DOHH2 (cell line): Measurements from ENCODE around the gene PGRMC1.

Experiments
- H3F3A ChIP-seq: fragments of 200-600 bp; sonication (generic), shearing (Covaris generic); 2 replicates; pipeline ENCODE4 v1.6.0; 2016; ENCODE audit warnings: antibody characterized with exemption, mild to moderate bottlenecking; ENCODE audit not compliant: control insufficient read depth, insufficient read depth
- H3K27ac ChIP-seq: fragments of 200-600 bp; sonication (generic); 2 replicates; pipeline ENCODE4 v1.5.1; 2014; ENCODE audit warnings: low read depth, mild to moderate bottlenecking, low read length, moderate library complexity
- H3K27me3 ChIP-seq: fragments of 200-600 bp; sonication (generic); 2 replicates; pipeline ENCODE4 v1.6.1; 2014; ENCODE audit warnings: mild to moderate bottlenecking, low read length, mixed read lengths; ENCODE audit not compliant: control insufficient read depth
- H3K36me3 ChIP-seq: fragments of 200-600 bp; sonication (generic); 2 replicates; pipeline ENCODE4 v1.6.1; 2014; ENCODE audit warnings: mild to moderate bottlenecking, low read length, moderate library complexity, mixed read lengths; ENCODE audit not compliant: control insufficient read depth
- H3K4me1 ChIP-seq: fragments of 200-600 bp; sonication (generic); 2 replicates; pipeline ENCODE4 v1.6.1; 2014; ENCODE audit warnings: mild to moderate bottlenecking, low read length, mixed read lengths; ENCODE audit not compliant: control insufficient read depth
- H3K4me2 ChIP-seq: fragments of 200-600 bp; sonication (generic); 2 replicates; pipeline ENCODE4 v1.6.0; 2014; ENCODE audit warnings: mild to moderate bottlenecking, low read length, moderate library complexity
- H3K4me3 ChIP-seq: fragments of 200-600 bp; sonication (generic); 2 replicates; pipeline ENCODE4 v1.5.1; 2014; ENCODE audit warnings: mild to moderate bottlenecking, low read length, mixed read lengths
- H3K79me2 ChIP-seq: fragments of 200-600 bp; sonication (generic); 2 replicates; pipeline ENCODE4 v1.6.1; 2014; ENCODE audit warnings: mild to moderate bottlenecking, low read length, mixed read lengths; ENCODE audit not compliant: control insufficient read depth
- H3K9me2 ChIP-seq: fragments of 200-600 bp; sonication (generic); replicated peaks from 2 replicates; pipeline ENCODE4 v1.6.1; 2014; ENCODE audit warnings: mild to moderate bottlenecking, low read length, mixed read lengths; ENCODE audit not compliant: control insufficient read depth
- H3K9me3 ChIP-seq: fragments of 200-600 bp; sonication (generic); 2 replicates; pipeline ENCODE4 v1.6.1; 2014; ENCODE audit warnings: antibody characterized with exemption, low read length, mixed read lengths; ENCODE audit not compliant: control insufficient read depth, insufficient read depth
- H4K20me1 ChIP-seq: fragments of 200-600 bp; sonication (generic); 2 replicates; pipeline ENCODE4 v1.6.0; 2014; ENCODE audit warnings: low read depth, mild to moderate bottlenecking, antibody characterized with exemption, low read length, moderate library complexity; ENCODE audit not compliant: control insufficient read depth, insufficient read depth
- CTCF ChIP-seq: fragments of 200-600 bp; sonication (generic); IDR thresholded peaks from one replicate; pipeline ENCODE4 v1.5.1; 2014; ENCODE audit warnings: antibody characterized with exemption, mild to moderate bottlenecking, low read depth, low read length; ENCODE audit not compliant: poor library complexity, severe bottlenecking
- EZH2phosphoT487 ChIP-seq: fragments of 200-600 bp; sonication (generic); IDR thresholded peaks from 2 replicates; pipeline ENCODE4 v1.6.1; 2017; ENCODE audit warnings: borderline replicate concordance, mild to moderate bottlenecking, antibody characterized with exemption, low read length, moderate library complexity, mixed read lengths

PGRMC1 gene

GRCh38 chrX:119229253-119229615, 6.9 kb upstream of the PGRMC1 start:
- Histone ChIP-seq H3K36me3 (no peaks in the 10 kb centered on the region), H3F3A (no peaks in the 10 kb centered on the region), H3K4me1 (no peaks in the 10 kb centered on the region)

GRCh38 chrX:119230850-119231249, 5.2 kb upstream of the PGRMC1 start:
- Histone ChIP-seq H3K9me3 (no peaks in the 10 kb centered on the region), H3K4me3 (no peak overlapping the region), H3K36me3 (no peaks in the 10 kb centered on the region), H4K20me1 (no peaks in the 10 kb centered on the region), H3K4me1 (peaks cover 5% of the 10 kb centered on the region; the same call in 1 of the 2 replicates), H3K79me2 (no peaks in the 10 kb centered on the region), H3K9me2 (no peaks in the 10 kb centered on the region), H3K27me3 (peaks cover 14% of the 10 kb centered on the region), H3F3A (no peaks in the 10 kb centered on the region), H3K4me2 (no peak overlapping the region), H3K27ac (no peak overlapping the region)
- no peak for TF ChIP-seq CTCF
- TF ChIP-seq EZH2phosphoT487, result no peak

More at GRCh38 chrX:119229253-119229615, 6.9 kb upstream of the PGRMC1 start:
- Histone ChIP-seq H3K27ac (no peak overlapping the region), H3K4me3 (no peak overlapping the region), H3K9me2 (no peaks in the 10 kb centered on the region), H3K4me2 (no peak overlapping the region), H4K20me1 (no peaks in the 10 kb centered on the region), H3K27me3 (peaks cover 6% of the 10 kb centered on the region; the same call in 1 of the 2 replicates), H3K9me3 (no peaks in the 10 kb centered on the region), H3K79me2 (no peaks in the 10 kb centered on the region)
- TF ChIP-seq EZH2phosphoT487, result no peak
- no peak for TF ChIP-seq CTCF

- H3F3A ChIP-seq, result no peaks in the 10 kb centered on the region
- no peaks in the 10 kb centered on the region for H3K36me3 ChIP-seq
- peaks cover 14% of the 10 kb centered on the region for H3K27me3 ChIP-seq
- H4K20me1 ChIP-seq, result 0 out of 2 replicates have a peak, but pooled peaks cover under 1% of the 10 kb centered on the region
- H3K79me2 ChIP-seq, result peaks cover 6% of the 10 kb centered on the region
- H3K4me3 ChIP-seq, result no peak overlapping the region
- TF ChIP-seq CTCF, result no peak
- TF ChIP-seq EZH2phosphoT487, result no peak
- no peak overlapping the region for H3K4me2 ChIP-seq
- H3K27ac ChIP-seq, result no peak overlapping the region
- peaks cover 5% of the 10 kb centered on the region; the same call in 1 of the 2 replicates for H3K4me1 ChIP-seq
- H3K9me2 ChIP-seq, result no peaks in the 10 kb centered on the region
- no peaks in the 10 kb centered on the region for H3K9me3 ChIP-seq
Observed at GRCh38 chrX:119231936-119232445, 4.1 kb upstream of the PGRMC1 start.
